ENCODE results near the gene EME1. TPM values are rescaled to one million over a fixed set of nuclear protein-coding genes. Genes with fewer than 3 reads are reported as not detected.
"Not testable (repeated sequence)": the region's sequence is repeated elsewhere in the genome, so short reads cannot be mapped to it uniquely, and the experiment has no call there.

Gene EME1
- total RNA-seq, 4 donors from 2014 or later, result 0.27 to 1.3 (median 0.38) TPM

- intact Hi-C loops (cut with DNase I; ENCODE audit: low total_unique reads), result no loop called here
- no peak for DNase-seq (ENCODE audit: low spot score in 2 of 2)
- no peak overlapping the region for H3K4me3 ChIP-seq (ENCODE audit: low read depth, poor library complexity, severe bottlenecking)
- 80 to 84% methylated on average over 5 of the region's 5 CpGs for WGBS, 2 donors
- no peak for TF ChIP-seq CTCF (IDR thresholded peaks at IDR 0.05)
These were observed 33.5 kb downstream of the EME1 start for GRCh38 chr17:50406578-50406977.

DNA sequence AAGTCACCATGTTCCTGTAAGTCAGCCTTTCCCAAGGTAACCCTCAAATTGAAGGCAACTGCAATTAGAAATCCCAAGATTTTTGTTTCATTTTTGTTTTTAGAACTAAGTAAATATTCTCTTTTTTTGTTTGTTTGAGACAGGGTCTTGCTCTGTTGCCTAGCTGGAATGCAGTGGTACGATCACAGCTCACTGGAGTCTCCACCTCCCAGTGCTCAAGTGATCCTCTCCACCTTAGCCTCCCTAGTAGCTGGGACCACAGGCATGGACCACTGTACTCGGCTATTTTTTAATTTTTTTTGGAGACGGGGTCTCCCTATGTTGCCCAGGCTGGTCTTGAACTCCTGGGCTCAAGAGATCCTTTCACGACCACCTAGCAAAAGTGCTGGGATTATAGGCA lies 34.9 kb downstream of the EME1 start:
- DNase-seq (ENCODE audit: low spot score in 2 of 2), result no peak
- 71 to 85% methylated on average over 4 of the region's 4 CpGs for WGBS, 2 donors
- H3K4me3 ChIP-seq (ENCODE audit: low read depth, poor library complexity, severe bottlenecking), result no peak overlapping the region
- intact Hi-C loops (cut with DNase I; ENCODE audit: low total_unique reads), result no loop called here
- TF ChIP-seq POLR2A (IDR thresholded peaks at IDR 0.05) (no peak), CTCF (IDR thresholded peaks at IDR 0.05) (no peak)

DNA sequence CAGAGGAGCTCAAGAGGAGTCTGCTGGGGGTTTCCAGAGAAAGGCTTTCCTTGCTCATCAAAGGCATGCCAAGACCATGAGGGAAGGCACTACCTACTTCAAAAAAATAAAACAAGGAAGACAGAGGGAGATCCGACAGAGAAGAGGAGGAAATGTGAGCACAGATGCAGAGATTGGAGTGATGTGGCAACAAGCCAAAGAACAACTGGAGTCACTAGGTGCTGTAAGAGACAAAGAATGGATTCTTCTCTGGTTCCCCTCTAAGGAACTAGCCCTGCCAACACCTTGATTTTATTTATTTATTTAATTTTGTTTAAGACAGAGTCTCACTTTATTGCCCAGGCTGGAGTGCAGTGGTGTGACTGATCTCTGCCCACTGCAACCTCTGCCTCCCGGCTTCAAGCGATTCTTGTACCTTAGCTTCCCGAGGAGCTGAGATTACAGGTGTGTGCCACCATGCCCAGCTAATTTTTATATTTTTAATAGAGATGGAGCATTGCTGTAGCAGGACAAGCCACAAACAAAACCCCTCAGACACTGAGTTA lies 39.2 kb downstream of the EME1 start:
- H3K4me3 ChIP-seq (ENCODE audit: low read depth, poor library complexity, severe bottlenecking), result no peak overlapping the region
- 86 to 88% methylated on average over 4 of the region's 4 CpGs for WGBS, 2 donors
- TF ChIP-seq POLR2A (IDR thresholded peaks at IDR 0.05) (no peak), CTCF (IDR thresholded peaks at IDR 0.05) (no peak)
- intact Hi-C loops (cut with DNase I; ENCODE audit: low total_unique reads), result no loop called here
- DNase-seq (ENCODE audit: low spot score in 2 of 2), result no peak

- 83 to 87% methylated on average over 3 of the region's 3 CpGs for WGBS, 2 donors
- no peak for DNase-seq (ENCODE audit: low spot score in 2 of 2)
- TF ChIP-seq CTCF (IDR thresholded peaks at IDR 0.05), result no peak
- no peak for TF ChIP-seq POLR2A (IDR thresholded peaks at IDR 0.05)
- H3K4me3 ChIP-seq (ENCODE audit: low read depth, poor library complexity, severe bottlenecking), result no peak overlapping the region
- intact Hi-C loops (cut with DNase I; ENCODE audit: low total_unique reads), result no loop called here
These were observed 41.8 kb downstream of the EME1 start for GRCh38 chr17:50414808-50415207.

- WGBS, 2 donors, result 96 to 98% methylated on average over 10 of the region's 10 CpGs
- H3K4me3 ChIP-seq (ENCODE audit: low read depth, poor library complexity, severe bottlenecking); DNase-seq (ENCODE audit: low spot score in 2 of 2); intact Hi-C loops (cut with DNase I; ENCODE audit: low total_unique reads): not testable (repeated sequence)
These were observed 46.5 kb downstream of the EME1 start for GRCh38 chr17:50419577-50419976.

DNA sequence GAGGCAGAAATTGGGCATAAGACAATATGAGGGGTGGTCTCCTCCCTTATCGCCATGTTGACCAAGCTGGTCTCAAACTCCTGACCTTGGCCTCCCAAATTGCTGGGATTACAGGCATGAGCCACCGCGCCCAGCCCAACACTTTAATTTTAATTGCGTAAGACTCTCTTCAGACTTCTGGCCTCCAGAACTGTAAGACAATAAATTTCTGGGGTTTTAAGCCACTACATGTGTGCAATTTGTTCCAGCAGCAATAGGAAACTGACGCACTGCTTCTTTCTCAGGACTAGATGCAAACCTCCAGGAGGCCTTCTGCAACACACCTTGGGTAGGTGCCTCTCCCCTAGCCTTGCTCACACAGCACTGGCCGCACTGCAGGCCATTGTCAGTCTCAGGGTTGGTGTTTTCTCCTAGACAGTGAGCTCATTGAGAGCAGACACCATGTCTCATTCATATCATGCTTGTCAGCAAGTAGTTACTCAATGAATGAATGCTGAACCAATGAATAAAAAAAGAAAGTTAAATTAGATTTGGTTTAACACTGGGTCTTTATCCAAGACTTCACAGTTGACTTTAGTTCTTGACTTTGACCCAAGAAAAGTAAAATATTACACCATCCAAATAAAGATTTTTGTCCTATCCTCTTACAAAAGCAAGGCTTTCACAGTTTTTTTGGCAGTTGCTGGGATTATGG lies 47.5 kb downstream of the EME1 start:
- TF ChIP-seq CTCF (IDR thresholded peaks at IDR 0.05), result no peak
- TF ChIP-seq POLR2A (IDR thresholded peaks at IDR 0.05), result no peak
- no peak overlapping the region for H3K4me3 ChIP-seq (ENCODE audit: low read depth, poor library complexity, severe bottlenecking)
- no peak for DNase-seq (ENCODE audit: low spot score in 2 of 2)
- WGBS, 2 donors, result 75 to 78% methylated on average over 6 of the region's 6 CpGs
- intact Hi-C loops (cut with DNase I; ENCODE audit: low total_unique reads), result no loop called here

All from lower leg skin (tissue), 4 donors.